ENCODE measurements around the gene ZNF616.
A peak's percentile ranks its signal among the peaks of the same experiment; 100 is the strongest.

ZNF616 gene

DNA sequence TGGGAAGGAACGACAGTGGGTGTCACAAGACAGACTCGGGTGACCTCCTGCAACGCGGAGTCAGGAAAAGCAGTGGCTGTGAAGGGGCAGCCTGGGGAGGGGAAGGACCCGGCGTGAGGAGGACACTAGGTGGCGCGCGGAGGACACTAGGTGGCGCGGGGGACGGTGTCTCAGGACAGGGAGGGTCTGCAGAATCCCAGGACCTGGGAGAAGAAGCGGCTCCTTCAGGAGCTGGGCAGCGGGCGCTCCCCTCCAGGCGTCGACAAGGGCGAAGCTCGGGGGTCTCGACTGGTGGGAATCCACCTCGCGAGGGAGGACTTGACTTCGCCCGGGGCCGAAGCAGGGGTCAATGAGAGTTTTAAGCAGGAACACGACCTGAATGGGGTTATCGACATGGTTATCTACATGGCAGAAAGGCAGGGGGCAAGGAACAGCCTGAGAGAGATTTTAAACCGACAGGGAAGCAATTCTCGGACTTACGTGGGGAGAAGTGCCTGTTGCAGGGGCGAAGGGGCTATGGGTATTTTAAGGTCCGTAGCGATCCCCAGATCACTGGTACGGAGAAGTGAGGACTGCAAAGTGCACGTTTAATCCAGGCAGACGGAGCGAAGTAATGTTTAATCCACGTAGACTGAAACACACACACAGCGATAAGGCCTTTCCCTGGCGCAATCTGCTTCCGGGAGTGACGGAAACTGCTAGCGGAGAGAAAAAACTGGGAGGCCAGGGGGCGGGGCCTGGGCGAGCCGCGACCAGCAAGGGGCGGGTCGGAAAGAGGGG, at the start of gene ZNF616:
ZNF616 (minus strand) TSS at position 687 of the 780 bp plus-strand sequence. CDS start 9,426 bp downstream, outside the sequence.
- DNase-seq = peak; percentile 87

DNA sequence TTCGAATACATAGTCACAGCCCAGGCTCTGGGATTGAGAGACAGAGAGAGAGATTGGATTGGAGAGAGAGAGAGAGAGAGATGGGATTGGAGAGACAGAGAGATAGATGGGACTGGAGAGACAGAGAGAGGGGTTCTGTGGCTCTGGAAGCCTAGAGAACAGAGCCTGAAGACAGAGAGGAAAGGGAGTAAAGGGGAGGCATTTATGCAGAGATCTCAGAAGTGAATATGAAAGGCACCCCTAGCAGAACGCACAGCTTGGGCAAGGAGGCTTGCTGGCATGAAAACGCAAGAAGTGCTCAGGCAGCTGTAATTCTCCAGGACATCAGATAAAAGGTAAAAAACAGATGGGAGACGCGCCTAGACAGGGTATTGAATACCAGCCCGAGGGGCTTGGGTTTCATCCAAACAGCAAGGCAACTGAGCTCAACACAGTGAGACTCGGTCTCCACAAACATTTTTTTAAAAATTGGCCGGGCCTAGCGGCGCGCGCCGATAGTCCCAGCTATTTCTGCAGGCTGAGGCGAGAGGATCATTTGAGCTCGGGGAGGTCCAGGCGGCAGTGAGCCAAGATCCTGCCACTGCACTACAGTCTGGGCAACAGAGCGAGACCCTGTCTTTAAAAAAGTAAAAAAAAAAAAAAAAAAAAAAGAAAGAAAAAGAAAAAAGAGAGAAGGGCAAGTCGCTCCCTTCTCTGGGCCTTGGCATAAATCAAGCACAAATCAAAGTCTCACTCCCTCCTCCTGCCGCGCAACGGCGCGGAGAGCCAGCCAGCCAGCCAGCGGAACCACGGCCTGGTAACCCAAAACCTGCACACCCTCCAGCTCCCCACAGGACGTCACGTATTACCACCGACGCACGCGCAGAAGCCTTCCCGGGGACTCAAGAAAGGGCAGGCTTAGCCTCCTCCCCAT, 49.3 kb upstream of the ZNF616 start:
- DNase-seq = peak; percentile 46

DNA sequence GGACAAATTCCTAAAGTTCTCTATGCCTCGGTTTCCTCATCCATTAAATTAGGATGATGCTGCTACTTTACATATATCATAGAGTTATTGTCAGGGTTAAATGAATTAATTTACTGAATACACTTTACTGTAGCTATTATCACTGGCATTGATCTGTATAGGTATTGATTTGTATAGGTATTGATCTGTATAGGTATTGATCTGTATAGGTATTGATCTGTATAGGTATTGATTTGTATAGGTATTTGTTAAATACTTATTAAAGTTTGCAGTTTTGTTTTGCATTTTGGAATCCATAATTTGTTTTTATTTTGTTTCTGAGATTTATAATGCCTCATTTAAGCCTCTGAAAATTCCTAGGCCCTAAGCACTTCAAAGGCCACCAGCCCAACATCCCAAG, 47.7 kb upstream of the ZNF616 start:
- no peak for DNase-seq

DNA sequence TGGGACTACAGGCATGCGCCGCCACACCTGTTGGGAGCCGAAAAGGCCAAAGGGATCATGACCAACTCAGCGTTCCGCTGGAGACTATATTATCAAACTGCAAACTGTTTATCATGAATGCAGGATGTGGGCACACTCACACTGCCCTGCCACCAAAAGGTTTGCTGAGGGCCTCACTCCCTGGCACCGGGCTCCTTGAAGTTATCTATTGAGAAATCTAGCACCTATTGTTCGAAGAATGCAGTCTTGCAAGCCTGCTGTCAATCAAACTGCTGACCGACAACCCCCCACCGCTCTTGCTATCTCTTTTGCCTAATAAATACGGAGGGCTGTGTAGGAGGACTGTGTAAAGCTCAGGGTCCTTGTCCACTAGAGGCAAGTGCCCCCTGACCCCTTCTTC, 36.8 kb upstream of the ZNF616 start:
- no peak for DNase-seq

DNA sequence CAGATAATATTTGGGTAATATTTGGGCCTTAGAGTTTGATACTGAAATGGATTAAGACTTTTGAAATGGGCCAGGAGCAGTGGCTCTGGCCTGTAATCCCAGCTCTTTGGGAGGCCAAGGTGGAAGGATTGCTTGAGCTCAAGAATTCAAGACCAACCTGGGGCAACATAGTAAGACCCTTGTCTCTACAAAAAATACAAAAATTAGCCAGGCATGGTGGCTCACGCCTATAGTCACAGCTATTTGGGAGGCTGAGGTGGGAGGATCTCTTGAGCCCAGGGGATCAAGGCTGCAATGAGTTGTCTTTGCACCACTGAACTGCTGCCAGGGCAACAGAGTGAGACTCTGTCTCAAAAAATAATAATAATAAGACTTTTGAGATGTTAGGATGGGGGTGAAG, 32.6 kb upstream of the ZNF616 start:
- DNase-seq = no peak

DNA sequence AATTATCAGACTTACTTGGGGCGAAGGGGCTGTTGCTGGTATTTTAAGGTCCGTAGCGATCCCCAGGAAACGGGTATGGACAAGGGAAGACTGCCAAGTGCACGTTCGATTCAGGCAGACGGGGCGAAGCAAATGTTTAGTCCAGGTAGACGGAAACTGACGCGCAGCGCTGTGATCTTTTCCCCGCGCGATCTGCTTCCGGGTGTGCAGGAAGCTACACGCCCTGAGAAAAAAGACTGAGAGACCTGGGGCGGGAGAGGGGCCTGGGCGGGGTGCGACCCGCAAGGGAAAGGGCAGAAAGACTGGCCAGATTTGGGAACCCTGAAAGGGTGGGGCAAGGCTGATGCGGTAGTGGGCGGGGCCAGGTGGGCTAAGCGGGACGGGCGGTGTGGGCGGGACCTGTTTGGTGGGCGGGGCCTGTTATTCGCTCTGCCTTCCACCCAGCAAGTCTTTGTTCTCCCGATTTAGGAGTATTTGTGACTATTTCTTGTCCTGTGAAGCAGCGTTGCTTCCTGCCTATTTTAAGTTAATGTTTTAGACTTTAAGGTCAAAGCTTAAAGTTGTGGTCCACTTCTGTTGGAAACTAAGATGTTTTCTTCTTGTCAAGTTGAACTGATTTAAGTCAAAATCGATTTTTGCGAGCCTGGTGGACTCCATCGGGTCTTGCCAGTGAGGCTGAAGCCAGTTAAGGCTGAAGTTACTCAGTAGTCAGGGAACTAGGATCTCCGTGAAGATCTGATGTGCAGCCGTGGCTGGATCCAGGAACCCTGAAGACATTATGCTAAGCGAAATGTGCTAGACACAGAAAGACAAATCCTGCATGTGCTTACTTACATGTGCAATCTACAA, 31.8 kb upstream of the ZNF616 start, which contains the start of gene ZNF836:
ZNF836 (minus strand) TSS at position 301 of the 849 bp plus-strand sequence. CDS start 3,549 bp downstream, outside the sequence.
- DNase-seq = peak; percentile 77

GRCh38 chr19:52170863-52171320, 31.2 kb upstream of the ZNF616 start:
- DNase-seq = peak; percentile 21

GRCh38 chr19:52170304-52170703, 30.6 kb upstream of the ZNF616 start:
- no peak for DNase-seq

GRCh38 chr19:52155596-52156359, 16.0 kb upstream of the ZNF616 start:
- no peak for DNase-seq

DNA sequence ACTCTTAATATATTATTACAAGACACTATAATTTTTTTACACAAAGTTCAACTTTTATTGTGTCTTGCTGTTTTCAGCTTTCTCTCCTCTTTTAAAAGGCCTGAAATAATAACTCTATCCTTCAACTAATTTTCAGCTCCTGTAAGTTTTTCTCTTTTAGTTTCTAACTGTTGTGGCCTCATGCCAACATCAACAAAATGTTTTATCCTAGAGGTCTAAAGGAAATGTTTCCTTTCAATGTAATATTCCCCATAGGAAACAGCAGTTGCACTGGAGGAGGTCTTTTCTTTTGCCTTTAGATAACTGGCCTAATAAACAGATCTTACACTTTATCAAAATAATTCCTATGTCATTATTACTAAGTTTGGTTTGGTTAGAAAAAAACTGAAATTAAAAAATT, 8.5 kb upstream of the ZNF616 start:
- DNase-seq = no peak

DNA sequence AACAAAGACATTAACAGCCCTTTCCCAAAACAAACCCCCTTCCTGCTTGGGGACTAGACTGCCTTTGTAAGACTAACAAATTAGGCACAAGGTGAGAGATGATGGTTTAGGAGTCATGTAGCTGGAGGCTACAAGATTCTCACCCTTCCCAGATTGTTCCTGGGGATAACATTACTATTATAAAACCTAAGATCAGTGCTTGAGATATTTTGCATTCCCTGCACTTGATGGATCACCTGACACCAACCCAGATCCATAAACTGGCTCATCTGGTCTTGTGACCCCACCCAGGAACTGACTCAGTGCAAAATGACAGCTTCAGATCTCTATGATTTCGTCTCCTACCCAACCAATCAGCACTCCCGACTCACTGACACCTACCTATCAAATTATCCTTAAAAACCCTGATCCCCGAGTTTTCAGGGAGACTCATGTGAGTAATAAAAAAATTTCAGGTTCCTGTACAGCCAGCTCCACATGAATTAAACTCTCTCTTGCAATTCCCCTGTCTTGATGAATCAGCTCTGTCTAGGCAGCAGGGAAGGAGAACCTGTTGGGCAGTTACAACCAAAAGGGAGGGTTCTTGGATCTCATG, 2.4 kb upstream of the ZNF616 start:
- DNase-seq = no peak

- DNase-seq = no peak
Measured at GRCh38 chr19:52141203-52141602, 1.5 kb upstream of the ZNF616 start.

- no peak for DNase-seq
Measured at GRCh38 chr19:52140032-52140710, 433 bp upstream of the ZNF616 start.

DNA sequence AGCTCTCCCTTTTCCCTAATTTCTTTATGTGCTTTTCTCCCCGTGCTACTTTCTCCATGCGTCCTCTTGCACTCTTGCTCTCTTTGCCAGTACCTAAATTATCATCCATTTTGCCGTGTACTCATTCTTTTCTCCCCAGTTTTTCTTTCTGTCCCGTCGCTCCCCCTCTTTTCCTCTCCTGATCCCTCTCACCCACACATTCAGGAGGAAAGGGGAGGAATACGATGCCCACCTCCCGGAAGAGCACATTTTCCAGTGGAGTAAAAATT, 821 bp downstream of the ZNF616 start:
- no peak for DNase-seq

DNA sequence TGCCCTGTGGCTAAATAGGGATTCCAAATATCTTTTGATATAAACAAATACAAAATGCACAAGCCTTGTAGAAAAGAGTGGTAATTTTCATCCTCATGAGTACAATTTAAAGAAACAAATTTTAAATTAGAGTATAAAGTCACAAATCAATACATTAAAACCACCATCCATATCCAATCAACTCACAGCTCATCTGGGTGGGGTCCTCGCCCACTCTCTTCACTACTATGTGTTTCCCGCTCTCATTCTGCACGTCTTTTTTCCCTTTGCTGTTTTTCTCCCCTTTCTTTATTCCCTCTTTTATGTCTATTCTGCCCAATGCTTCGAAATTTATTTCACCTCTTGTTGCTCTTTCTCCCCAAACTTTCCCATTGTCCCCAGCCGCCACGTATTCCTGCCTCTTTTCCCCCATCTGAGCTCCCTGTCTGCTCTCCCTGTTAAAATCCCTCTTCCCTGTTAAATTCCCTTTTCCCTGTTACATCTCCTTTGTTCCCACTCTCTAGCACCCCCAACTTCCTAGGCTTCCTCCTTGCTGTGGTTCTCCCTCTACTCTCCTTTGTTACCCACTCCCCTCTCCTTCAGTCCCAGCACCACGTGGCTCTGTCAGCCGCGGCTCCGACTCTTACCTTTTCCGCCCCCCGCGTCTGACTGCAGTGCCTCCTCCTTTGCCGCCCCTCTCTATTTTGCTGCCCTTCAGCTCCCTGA, 1.3 kb downstream of the ZNF616 start:
- DNase-seq = peak; percentile 69

DNA sequence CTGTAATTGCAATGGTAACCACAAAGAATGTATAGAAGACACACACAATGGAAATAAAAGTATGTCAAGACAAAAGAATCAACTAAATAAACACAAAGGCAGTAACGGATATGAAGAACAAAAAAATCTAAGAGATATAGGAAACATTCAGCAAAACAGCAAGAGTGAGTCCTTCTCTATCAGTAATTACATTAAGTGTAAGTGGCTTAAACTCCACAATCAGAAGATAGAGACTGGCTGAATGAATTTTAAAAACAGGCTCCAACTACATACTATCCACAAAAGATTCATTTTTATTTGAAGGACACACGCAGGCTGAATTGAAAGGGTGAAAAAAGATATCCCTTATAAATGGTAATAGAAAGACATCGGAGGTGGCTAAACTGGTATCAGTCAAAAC, 19.5 kb downstream of the ZNF616 start:
- DNase-seq = no peak

- no peak for DNase-seq
Measured at GRCh38 chr19:52115526-52116053, 24.1 kb downstream of the ZNF616 start.

DNA sequence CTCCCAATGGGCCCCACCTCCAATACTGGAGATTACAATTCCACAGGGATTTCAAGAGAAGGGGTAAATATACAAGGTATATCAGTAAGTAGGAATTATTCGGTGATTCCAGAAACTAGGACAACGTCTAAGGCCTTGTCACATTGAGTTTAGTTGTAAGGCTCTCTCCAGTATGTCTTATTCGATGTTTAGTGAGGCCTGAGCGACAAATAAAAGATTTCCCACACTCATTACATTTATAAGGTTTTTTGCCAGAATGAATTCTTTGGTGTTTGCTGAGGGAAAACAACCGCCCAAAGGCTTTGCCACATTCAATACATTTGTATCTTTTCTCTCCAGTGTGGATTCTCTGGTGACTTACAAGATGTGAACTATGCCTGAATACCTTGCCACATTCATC, 25.0 kb downstream of the ZNF616 start:
- DNase-seq = no peak

- no peak for DNase-seq
Measured at GRCh38 chr19:52112624-52113023, 27.1 kb downstream of the ZNF616 start.

GRCh38 chr19:52110780-52111179, 29.0 kb downstream of the ZNF616 start:
- DNase-seq = no peak

Data from NCI-H1092 treated with DMSO at 0.1 percent for 48 hours (cell line).